ENCODE results near the gene PEX11A. TPM values are rescaled to one million over a fixed set of nuclear protein-coding genes. Genes with fewer than 3 reads are reported as not detected.

Gene PEX11A
- total and polyA plus RNA-seq, 2 donors (not counting 3 experiments of a cell fraction or from before 2014, with no cell fraction given): 3.2 to 4.4 TPM

- no peak overlapping the region for H2AFZ ChIP-seq (ENCODE audit: low read depth, low read length)
- no peaks in the 10 kb centered on the region for H3K27me3 ChIP-seq (ENCODE audit: control insufficient read depth in 2 of 2, insufficient read depth in 2 of 2, low read length in 2 of 2)
- no peak overlapping the region for H3K27ac ChIP-seq (ENCODE audit: insufficient read depth, low read depth, low read length)
- no peak for DNase-seq (ENCODE audit: low read depth, low spot score)
- CTCF ChIA-PET: interaction anchor here (1.0 to 1.2 kb wide), 2 partner anchors 9 to 13 kb away, joined by 3 to 4 read pairs; no protein-coding TSS in a partner anchor
- dilution Hi-C loops (cut with MboI; ENCODE audit: extremely low pct_ligation_motif_present, low sequenced_read_pairs): no loop called here
- no peak overlapping the region for H3K4me2 ChIP-seq (ENCODE audit: insufficient read depth, low read length)
- intact Hi-C loops (cut with micrococcal nuclease): no loop called here
- no peaks in the 10 kb centered on the region for H3K9me1 ChIP-seq (replicated peaks; ENCODE audit: control insufficient read depth, extremely low read depth, insufficient read depth, low read length)
- no peak overlapping the region for H3K9ac ChIP-seq (replicated peaks; ENCODE audit: extremely low read depth, insufficient read depth, low read length)
- H3K79me2 ChIP-seq (ENCODE audit: control insufficient read depth, insufficient read depth, low read length): no peaks in the 10 kb centered on the region
- FAIRE-seq: no peak
- no peaks in the 10 kb centered on the region for H4K20me1 ChIP-seq (replicated peaks; ENCODE audit: control insufficient read depth, extremely low read depth, insufficient read depth, low read length)
- POLR2A ChIA-PET: no interaction called here
- no peaks in the 10 kb centered on the region for H3K9me3 ChIP-seq (replicated peaks; ENCODE audit: control insufficient read depth, insufficient read depth, low read length)
- H3K4me1 ChIP-seq (ENCODE audit: control insufficient read depth, extremely low read depth, insufficient read depth, low read length): peaks cover 2% of the 10 kb centered on the region
- peaks cover 0 to 2% of the 10 kb centered on the region in 2 experiments for H3K36me3 ChIP-seq (ENCODE audit: control insufficient read depth in 2 of 2, extremely low read depth in 1 of 2, insufficient read depth in 2 of 2, low read length in 2 of 2)
- H3K4me3 ChIP-seq (replicated peaks in 1 of 3; ENCODE audit: insufficient read depth in 1 of 3, low read depth in 1 of 3, low read length in 3 of 3): no peak overlapping the region
- BruUV-seq (replicated peaks): no TSS peak
- TF ChIP-seq EZH2 (IDR thresholded peaks at IDR 0.05; ENCODE audit: borderline replicate concordance, low read depth, low read length, severe bottlenecking): no peak
- no peak for TF ChIP-seq MYC (IDR thresholded peaks at IDR 0.05; ENCODE audit: low read depth, low read length)
- no peak for TF ChIP-seq POLR2A (IDR thresholded peaks at IDR 0.05; ENCODE audit: low read depth, low read length)
- TF ChIP-seq GATA2 (IDR thresholded peaks at IDR 0.05; ENCODE audit: insufficient read depth, insufficient read length, low read depth, low read length): no peak
- no peak for TF ChIP-seq MAX (IDR thresholded peaks at IDR 0.05; ENCODE audit: insufficient read depth, insufficient read length)
Measured at GRCh38 chr15:89685995-89686394, 4.6 kb downstream of the PEX11A start.

GRCh38 chr15:89681146-89681545 lies 9.4 kb downstream of the PEX11A start:
- H3K79me2 ChIP-seq (ENCODE audit: control insufficient read depth, insufficient read depth, low read length): no peaks in the 10 kb centered on the region
- no peak overlapping the region for H3K9ac ChIP-seq (replicated peaks; ENCODE audit: extremely low read depth, insufficient read depth, low read length)
- BruUV-seq (replicated peaks): no TSS peak
- H3K27me3 ChIP-seq (ENCODE audit: control insufficient read depth in 2 of 2, insufficient read depth in 2 of 2, low read length in 2 of 2): peaks cover 0 to 5% of the 10 kb centered on the region in 2 experiments
- no peak for FAIRE-seq
- no peak for DNase-seq (ENCODE audit: low read depth, low spot score)
- H2AFZ ChIP-seq (ENCODE audit: low read depth, low read length): no peak overlapping the region
- dilution Hi-C loops (cut with MboI; ENCODE audit: extremely low pct_ligation_motif_present, low sequenced_read_pairs): no loop called here
- H3K4me2 ChIP-seq (ENCODE audit: insufficient read depth, low read length): no peak overlapping the region
- H3K27ac ChIP-seq (ENCODE audit: insufficient read depth, low read depth, low read length): no peak overlapping the region
- no peaks in the 10 kb centered on the region for H4K20me1 ChIP-seq (replicated peaks; ENCODE audit: control insufficient read depth, extremely low read depth, insufficient read depth, low read length)
- TF ChIP-seq POLR2AphosphoS5 (IDR thresholded peaks at IDR 0.05; ENCODE audit: insufficient read depth, low read depth, low read length) (no peak), MAX (IDR thresholded peaks at IDR 0.05; ENCODE audit: insufficient read depth, insufficient read length) (no peak), JUN (IDR thresholded peaks at IDR 0.05; ENCODE audit: borderline replicate concordance, insufficient read depth, insufficient read length, low read depth) (no peak), POLR2A (IDR thresholded peaks at IDR 0.05; ENCODE audit: low read depth, low read length) (no peak), EZH2 (IDR thresholded peaks at IDR 0.05; ENCODE audit: borderline replicate concordance, low read depth, low read length, severe bottlenecking) (no peak), CTCF (IDR thresholded peaks at IDR 0.05; ENCODE audit: extremely low read depth in 1 of 2, insufficient read depth in 1 of 2, low read depth in 1 of 2, low read length in 2 of 2) (no peak), FOS (IDR thresholded peaks at IDR 0.05; ENCODE audit: borderline replicate concordance, insufficient read depth, low read length) (no peak), MYC (IDR thresholded peaks at IDR 0.05; ENCODE audit: low read depth, low read length) (no peak), GATA2 (IDR thresholded peaks at IDR 0.05; ENCODE audit: insufficient read depth, insufficient read length, low read depth, low read length) (no peak)
- H3K4me3 ChIP-seq (replicated peaks in 1 of 3; ENCODE audit: insufficient read depth in 1 of 3, low read depth in 1 of 3, low read length in 3 of 3): no peak overlapping the region
- intact Hi-C loops (cut with micrococcal nuclease): no loop called here
- H3K4me1 ChIP-seq (ENCODE audit: control insufficient read depth, extremely low read depth, insufficient read depth, low read length): no peaks in the 10 kb centered on the region
- CTCF ChIA-PET: interaction anchor here (1.4 kb wide), 1 partner anchor 9 kb away, joined by 5 read pairs; no protein-coding TSS in a partner anchor
- no peaks in the 10 kb centered on the region for H3K9me1 ChIP-seq (replicated peaks; ENCODE audit: control insufficient read depth, extremely low read depth, insufficient read depth, low read length)
- H3K9me3 ChIP-seq (replicated peaks; ENCODE audit: control insufficient read depth, insufficient read depth, low read length): no peaks in the 10 kb centered on the region
- POLR2A ChIA-PET: no interaction called here
- H3K36me3 ChIP-seq (ENCODE audit: control insufficient read depth in 2 of 2, extremely low read depth in 1 of 2, insufficient read depth in 2 of 2, low read length in 2 of 2): peaks cover 0 to 2% of the 10 kb centered on the region in 2 experiments
